GM10248 (cell line): Measurements from ENCODE around the gene AAR2.

Experiments
- CTCF ChIA-PET: fragments of 300-600 bp; sonication (Branson Sonifier 250); formaldehyde crosslinking; extraction: SDS; loops from one replicate; lab custom pipeline; 2021; ENCODE audit warnings: antibody characterized with exemption; lab: Yijun Ruan, JAX
- POLR2A ChIA-PET: fragments of 350-650 bp; sonication (Branson Sonifier 250); formaldehyde crosslinking; extraction: SDS; loops from one replicate; lab custom pipeline; 2020; ENCODE audit warnings: antibody characterized with exemption; lab: Yijun Ruan, JAX
- DNase-seq: peaks from one replicate; pipeline ENCODE4 v3.0.0; 2012; ENCODE audit errors: extremely low spot score
- CTCF ChIP-seq: IDR thresholded peaks from 2 replicates; pipeline ENCODE4 v1.5.1; 2012; ENCODE audit warnings: mild to moderate bottlenecking, low read depth; ENCODE audit errors: extremely low read depth, missing control alignments, control extremely low read depth

Gene AAR2

GRCh38 chr20:36284751-36285150 lies 48.5 kb downstream of the AAR2 start:
- no peak for TF ChIP-seq CTCF
- CTCF ChIA-PET = no interaction called here
- POLR2A ChIA-PET = no interaction called here

GRCh38 chr20:36285746-36286447 lies 49.6 kb downstream of the AAR2 start:
- TF ChIP-seq CTCF = no peak
- POLR2A ChIA-PET = no interaction called here
- no peak for DNase-seq
- CTCF ChIA-PET = no interaction called here

More at GRCh38 chr20:36284751-36285150, 48.5 kb downstream of the AAR2 start:
- DNase-seq = no peak

GRCh38 chr20:36297656-36298055 lies 61.4 kb downstream of the AAR2 start:
- ChIA-PET CTCF (no interaction called here), POLR2A (no interaction called here)
- TF ChIP-seq CTCF = no peak
- DNase-seq = no peak

GRCh38 chr20:36298061-36298460 lies 61.8 kb downstream of the AAR2 start:
- ChIA-PET CTCF (no interaction called here), POLR2A (no interaction called here)
- no peak for DNase-seq
- no peak for TF ChIP-seq CTCF

- ChIA-PET CTCF (no interaction called here), POLR2A (no interaction called here)
- DNase-seq = no peak
- no peak for TF ChIP-seq CTCF
These were observed 62.6 kb downstream of the AAR2 start for GRCh38 chr20:36298795-36299339.

- TF ChIP-seq CTCF = no peak
- ChIA-PET CTCF (no interaction called here), POLR2A (interaction anchor here (0.6 kb wide), 1 partner anchor 25 kb away, joined by 3 read pairs; no protein-coding TSS in a partner anchor)
- no peak for DNase-seq
These were observed 63.2 kb downstream of the AAR2 start for GRCh38 chr20:36299459-36299858.
